ENCODE measurements around the gene POLE2.
"Not testable (repeated sequence)": the region's sequence is repeated elsewhere in the genome, so short reads cannot be mapped to it uniquely, and the experiment has no call there.

POLE2 gene

GRCh38 chr14:49657500-49657899 is 30.5 kb downstream of the POLE2 start:
- DNase-seq = not testable (repeated sequence)

DNA sequence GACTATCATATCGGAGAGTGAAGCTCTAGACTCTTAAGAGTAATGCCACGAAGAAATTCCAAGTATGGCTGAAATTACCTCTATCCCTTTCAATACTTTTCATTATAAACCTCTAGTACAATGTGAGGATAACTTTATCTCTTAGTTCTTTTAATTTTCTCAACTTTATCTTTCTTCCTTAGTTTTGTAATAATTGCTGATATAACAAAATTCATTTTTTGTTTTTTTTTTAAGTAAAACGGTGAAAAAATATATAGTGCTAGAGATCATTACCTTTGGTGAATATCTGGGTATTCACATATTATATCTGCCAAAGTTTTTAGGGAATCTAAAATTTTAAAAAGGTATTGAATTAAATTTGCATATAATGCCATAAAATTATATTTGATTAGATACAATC is 33.5 kb downstream of the POLE2 start:
- DNase-seq = no peak

DNA sequence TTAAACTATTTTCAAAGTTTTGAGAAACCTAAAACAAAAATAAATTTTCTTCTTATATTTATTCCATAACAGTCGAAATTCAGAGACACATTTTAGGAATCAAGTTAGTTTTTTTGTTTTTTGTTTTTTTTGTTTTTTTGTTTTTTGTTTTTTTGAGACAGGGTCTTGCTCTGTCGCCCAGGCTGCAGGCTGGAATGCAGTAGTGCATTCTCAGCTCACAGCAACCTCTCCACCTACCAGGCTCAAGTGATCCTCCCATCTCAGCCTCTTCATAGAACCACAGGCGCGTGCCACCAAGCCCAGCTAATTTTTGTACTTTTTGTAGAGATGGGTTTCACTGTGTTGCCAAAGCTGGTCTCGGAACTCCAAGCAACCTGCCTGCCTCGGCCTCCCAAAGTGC is 34.5 kb downstream of the POLE2 start:
- no peak for DNase-seq

- DNase-seq = no peak
Observed at GRCh38 chr14:49642163-49642562, 45.9 kb downstream of the POLE2 start.

DNA sequence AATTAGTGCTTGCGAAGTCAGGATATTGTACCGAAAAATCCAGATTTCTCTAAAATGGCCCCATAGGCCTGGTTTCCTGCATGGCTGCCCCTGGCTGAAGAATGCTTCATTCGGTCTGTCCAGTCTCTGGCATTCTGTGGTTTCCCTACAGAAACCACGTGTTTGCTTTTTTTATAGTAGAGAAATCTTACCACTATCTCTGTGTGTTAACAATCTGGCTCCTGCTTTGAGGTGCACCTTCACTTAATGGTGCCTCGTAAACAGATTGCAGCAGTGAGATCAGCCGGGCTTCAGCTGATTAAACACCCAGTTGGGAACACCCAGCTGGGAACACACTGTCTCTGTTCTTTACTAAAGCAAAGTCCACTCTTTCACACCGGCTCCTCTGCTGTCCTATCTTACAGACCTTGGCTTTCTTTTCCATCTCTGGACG is 46.3 kb downstream of the POLE2 start:
- DNase-seq = peak; percentile 68

GRCh38 chr14:49640540-49641417 is 47.2 kb downstream of the POLE2 start:
- DNase-seq = no peak

- no peak for DNase-seq
Observed at GRCh38 chr14:49637534-49638078, 50.4 kb downstream of the POLE2 start.

- no peak for DNase-seq
Observed at GRCh38 chr14:49636866-49637265, 51.1 kb downstream of the POLE2 start.

DNA sequence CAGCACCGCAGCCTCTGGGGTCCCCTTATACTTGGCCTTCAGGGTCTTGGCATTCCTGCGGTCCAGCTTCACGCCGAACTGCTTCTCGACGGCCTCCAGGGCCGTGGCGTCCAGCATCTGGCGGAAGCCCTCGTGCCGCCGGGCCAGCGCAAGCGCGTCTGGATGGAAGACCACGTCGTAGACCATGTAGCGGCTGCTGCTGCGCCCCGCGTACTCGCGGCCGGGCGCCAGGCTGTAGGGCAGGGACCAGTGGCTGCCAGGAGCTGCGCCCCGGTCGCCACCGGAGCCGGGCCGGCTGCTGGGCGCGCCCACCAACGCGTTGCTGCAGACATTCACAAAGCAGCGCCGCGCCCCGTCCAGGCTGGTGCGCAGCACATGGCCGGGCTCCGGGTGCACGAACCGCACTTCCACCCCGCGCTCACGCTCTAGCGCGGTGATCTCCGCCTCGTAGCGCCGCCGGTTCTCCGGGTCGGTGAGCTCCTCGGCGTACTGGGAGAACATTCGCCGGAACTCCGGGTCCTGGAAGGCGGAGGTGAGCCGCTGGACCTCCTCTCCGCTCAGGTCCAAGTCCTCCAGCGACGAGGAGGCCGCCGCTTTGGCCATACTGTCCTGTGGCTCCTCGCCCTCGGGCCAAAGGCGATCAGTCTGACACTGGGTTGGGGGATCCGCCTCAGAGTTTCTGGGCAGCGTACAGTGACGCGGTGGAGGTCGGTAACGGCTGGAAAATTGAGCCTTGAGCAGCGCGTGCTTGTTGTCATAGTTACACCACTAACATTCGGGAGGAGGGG is 53.3 kb downstream of the POLE2 start, which contains the start of gene DNAAF2:
Gene DNAAF2 (minus strand): TSS at position 698 of the 788 bp plus-strand sequence. CDS start 95 bp downstream, at position 603.
- peak; percentile 85 for DNase-seq

- DNase-seq = peak; percentile 98
Observed at GRCh38 chr14:49633640-49634546, 54.1 kb downstream of the POLE2 start.

GRCh38 chr14:49623941-49624839 is 63.8 kb downstream of the POLE2 start:
- no peak for DNase-seq

- no peak for DNase-seq
Observed at GRCh38 chr14:49623387-49623786, 64.6 kb downstream of the POLE2 start.

- peak; percentile 41 for DNase-seq
Observed at GRCh38 chr14:49622022-49622607, 65.9 kb downstream of the POLE2 start.

GRCh38 chr14:49621114-49621881 is 66.7 kb downstream of the POLE2 start:
- DNase-seq = peak; percentile 83

- DNase-seq = peak; percentile 99
Observed at GRCh38 chr14:49620182-49621113, 67.6 kb downstream of the POLE2 start, which contains the start of the genes MGAT2 and RPL36AL. TSS of gene MGAT2 (plus strand) at chr14:49620799. CDS start at chr14:49621269, 470 bp downstream. TSS of gene RPL36AL (minus strand) at chr14:49620626. CDS start at chr14:49619104, 1,522 bp downstream.

DNA sequence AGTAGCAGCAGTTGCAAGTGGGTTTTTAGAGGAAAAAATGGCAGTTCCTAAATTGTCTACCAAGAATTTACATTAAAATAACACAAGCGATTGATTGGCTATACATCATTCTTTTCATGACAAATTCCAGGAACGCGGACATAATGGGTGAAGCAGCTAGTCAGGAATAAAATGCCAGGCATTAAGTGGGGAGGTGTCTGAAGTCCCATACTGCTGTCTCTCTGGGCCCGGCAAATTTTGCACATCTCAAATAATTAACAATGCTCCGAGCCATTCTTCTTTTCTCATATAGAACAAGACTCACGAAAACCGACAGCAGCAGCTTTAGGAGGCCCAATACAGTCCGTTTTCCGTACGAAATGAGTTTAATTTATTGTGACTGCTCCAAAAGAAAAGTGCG is 68.3 kb downstream of the POLE2 start:
- DNase-seq = no peak

DNA sequence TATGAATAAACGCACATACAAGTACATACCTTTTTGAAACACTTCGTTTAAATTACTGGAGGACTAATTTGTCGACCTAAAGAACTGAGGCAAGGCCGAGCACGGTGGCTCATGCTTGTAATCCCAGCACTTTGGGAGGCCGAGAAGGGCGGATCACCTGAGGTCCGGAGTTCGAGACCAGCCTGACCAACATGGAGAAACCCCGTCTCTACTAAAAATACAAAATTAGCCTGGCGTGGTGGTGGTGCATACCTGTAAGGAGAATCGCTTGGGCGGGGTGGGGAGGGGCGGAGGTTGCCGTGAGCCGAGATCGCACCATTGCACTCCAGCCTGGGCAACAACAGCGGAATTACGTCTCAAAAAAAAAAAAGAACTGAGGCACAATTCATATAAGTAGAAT is 68.7 kb downstream of the POLE2 start:
- not testable (repeated sequence) for DNase-seq

- no peak for DNase-seq
Observed at GRCh38 chr14:49617852-49618519, 70.0 kb downstream of the POLE2 start.

All from NCI-H69 (cell line).